Rectal smooth muscle tissue (tissue), 1 donor: Measurements from ENCODE around the gene FAM167B.
"Not testable (repeated sequence)": the region's sequence is repeated elsewhere in the genome, so short reads cannot be mapped to it uniquely, and the experiment has no call there.

Experiments
- H3K27ac ChIP-seq: one replicate; pipeline ENCODE4 v1.7.0; 2013; ENCODE audit warnings: low read depth, low read length, inconsistent platforms
- H3K27me3 ChIP-seq: one replicate; pipeline ENCODE4 v1.7.0; 2013; ENCODE audit warnings: low read length; ENCODE audit not compliant: control insufficient read depth, insufficient read depth
- H3K36me3 ChIP-seq: one replicate; pipeline ENCODE4 v1.7.0; 2013; ENCODE audit warnings: low read length; ENCODE audit not compliant: control insufficient read depth, insufficient read depth
- H3K4me1 ChIP-seq: one replicate; pipeline ENCODE4 v1.7.0; 2013; ENCODE audit warnings: low read length; ENCODE audit not compliant: control insufficient read depth, insufficient read depth
- H3K4me3 ChIP-seq: one replicate; pipeline ENCODE4 v1.7.0; 2013; ENCODE audit warnings: low read length
- H3K9ac ChIP-seq: one replicate; pipeline ENCODE4 v1.7.0; 2013; ENCODE audit warnings: low read length

Gene FAM167B

GRCh38 chr1:32275424-32275823 lies 28.4 kb downstream of the FAM167B start:
- Histone ChIP-seq H3K27me3 (no peaks in the 10 kb centered on the region), H3K4me3 (no peak overlapping the region), H3K27ac (no peak overlapping the region), H3K9ac (no peak overlapping the region), H3K36me3 (no peaks in the 10 kb centered on the region), H3K4me1 (no peaks in the 10 kb centered on the region)

GRCh38 chr1:32276032-32276782 lies 29.2 kb downstream of the FAM167B start:
- no peak overlapping the region for H3K4me3 ChIP-seq
- no peak overlapping the region for H3K9ac ChIP-seq
- H3K27me3 ChIP-seq: no peaks in the 10 kb centered on the region
- no peaks in the 10 kb centered on the region for H3K4me1 ChIP-seq
- H3K27ac ChIP-seq: no peak overlapping the region
- no peaks in the 10 kb centered on the region for H3K36me3 ChIP-seq

- not testable (repeated sequence) for H3K4me1 ChIP-seq, H3K27ac ChIP-seq, H3K27me3 ChIP-seq, H3K36me3 ChIP-seq, H3K4me3 ChIP-seq, H3K9ac ChIP-seq
These were observed 37.8 kb downstream of the FAM167B start for GRCh38 chr1:32284777-32285176.

- Histone ChIP-seq H3K4me1 (no peaks in the 10 kb centered on the region), H3K9ac (no peak overlapping the region), H3K36me3 (no peaks in the 10 kb centered on the region), H3K27ac (no peak overlapping the region), H3K27me3 (no peaks in the 10 kb centered on the region), H3K4me3 (no peak overlapping the region)
These were observed 38.6 kb downstream of the FAM167B start for GRCh38 chr1:32285658-32286057.

- Histone ChIP-seq H3K4me1 (no peaks in the 10 kb centered on the region), H3K27me3 (no peaks in the 10 kb centered on the region), H3K27ac (no peak overlapping the region), H3K9ac (no peak overlapping the region), H3K4me3 (no peak overlapping the region), H3K36me3 (no peaks in the 10 kb centered on the region)
These were observed 39.7 kb downstream of the FAM167B start for GRCh38 chr1:32286763-32287162.

GRCh38 chr1:32289256-32289655 lies 42.2 kb downstream of the FAM167B start:
- Histone ChIP-seq H3K27me3 (no peaks in the 10 kb centered on the region), H3K36me3 (no peaks in the 10 kb centered on the region), H3K4me1 (no peaks in the 10 kb centered on the region), H3K27ac (no peak overlapping the region), H3K9ac (no peak overlapping the region), H3K4me3 (no peak overlapping the region)

GRCh38 chr1:32291145-32291707 lies 44.2 kb downstream of the FAM167B start:
- peak overlapping the region; percentile 78 for H3K27ac ChIP-seq
- peak overlapping the region; percentile 71 for H3K4me3 ChIP-seq
- no peaks in the 10 kb centered on the region for H3K4me1 ChIP-seq
- H3K9ac ChIP-seq: peak overlapping the region; percentile 19
- no peaks in the 10 kb centered on the region for H3K27me3 ChIP-seq
- H3K36me3 ChIP-seq: no peaks in the 10 kb centered on the region

- peak within 1 kb of the TSS; percentile 94 for H3K9ac ChIP-seq
- H3K27me3 ChIP-seq: no peaks in the 10 kb centered on the region
- H3K36me3 ChIP-seq: no peaks in the 10 kb centered on the region
- H3K4me3 ChIP-seq: peak within 1 kb of the TSS; percentile 99
- no peaks in the 10 kb centered on the region for H3K4me1 ChIP-seq
- H3K27ac ChIP-seq: peak within 1 kb of the TSS; percentile 78
These were observed 44.9 kb downstream of the FAM167B start, which contains the start of gene HDAC1 for GRCh38 chr1:32291708-32292538. TSS of gene HDAC1 (plus strand) at chr1:32292083. CDS start at chr1:32292170, 87 bp downstream.

- not testable (repeated sequence) for H3K27ac ChIP-seq, H3K27me3 ChIP-seq, H3K36me3 ChIP-seq, H3K9ac ChIP-seq, H3K4me1 ChIP-seq, H3K4me3 ChIP-seq
These were observed 51.2 kb downstream of the FAM167B start for GRCh38 chr1:32298211-32298610.
